Esophagus muscularis mucosa (tissue), 3 donors: ENCODE measurements around the gene CTNNA3.

ENCODE experiments used
- CTCF ChIP-seq, 3 experiments: fragments of 200-600 bp in 2 of 3; fragments of 450-650 bp in 1 of 3; sonication (generic) in 2 of 3; IDR thresholded peaks; one replicate each; pipeline ENCODE4 v1.5.1; 2017 to 2019; ENCODE audit warnings: antibody characterized with exemption in 3 of 3, mild to moderate bottlenecking in 2 of 3, moderate library complexity in 1 of 3
- POLR2A ChIP-seq: fragments of 450-650 bp; IDR thresholded peaks from one replicate; pipeline ENCODE4 v1.6.1; 2017; ENCODE audit warnings: antibody characterized with exemption, moderate library complexity, mild to moderate bottlenecking, low read depth

- TF ChIP-seq CTCF (IDR thresholded peaks at IDR 0.05), result no peak
- no peak for TF ChIP-seq POLR2A
Measured at GRCh38 chr10:66642217-66642616, 1053.8 kb downstream of the CTNNA3 start.
